ENCODE measurements around the gene DGKZ.

DGKZ gene

GRCh38 chr11:46381819-46382645, 34.8 kb downstream of the DGKZ start:
- peak; percentile 47 for DNase-seq

GRCh38 chr11:46382646-46383403, 35.6 kb downstream of the DGKZ start:
- DNase-seq: peak; percentile 49

GRCh38 chr11:46383404-46383758, 36.1 kb downstream of the DGKZ start:
- no peak for DNase-seq

GRCh38 chr11:46383974-46384701, 36.9 kb downstream of the DGKZ start:
- no peak for DNase-seq

GRCh38 chr11:46385169-46386004, 38.1 kb downstream of the DGKZ start:
- no peak for DNase-seq

- DNase-seq: no peak
Observed at GRCh38 chr11:46386005-46386578, 38.8 kb downstream of the DGKZ start.

- no peak for DNase-seq
Observed at GRCh38 chr11:46386674-46387073, 39.4 kb downstream of the DGKZ start.

GRCh38 chr11:46387456-46387855, 40.2 kb downstream of the DGKZ start:
- DNase-seq: no peak

- no peak for DNase-seq
Observed at GRCh38 chr11:46387919-46388618, 40.8 kb downstream of the DGKZ start.

GRCh38 chr11:46388619-46389449, 41.6 kb downstream of the DGKZ start:
- no peak for DNase-seq

GRCh38 chr11:46389450-46390330, 42.4 kb downstream of the DGKZ start:
- DNase-seq: peak; percentile 79

GRCh38 chr11:46390331-46391171, 43.3 kb downstream of the DGKZ start:
- DNase-seq: no peak

- DNase-seq: no peak
Observed at GRCh38 chr11:46391186-46391577, 43.9 kb downstream of the DGKZ start.

- peak; percentile 82 for DNase-seq
Observed at GRCh38 chr11:46391578-46392420, 44.5 kb downstream of the DGKZ start, which contains the start of gene CHRM4. CHRM4 (minus strand) TSS chr11:46391776; CDS start chr11:46386557, 5,219 bp downstream.

GRCh38 chr11:46392421-46393230, 45.4 kb downstream of the DGKZ start:
- peak; percentile 35 for DNase-seq

- no peak for DNase-seq
Observed at GRCh38 chr11:46393231-46393616, 46.0 kb downstream of the DGKZ start.

GRCh38 chr11:46393759-46394158, 46.5 kb downstream of the DGKZ start:
- no peak for DNase-seq
